ENCODE data around the gene MIDN. TPM values are rescaled to one million over a fixed set of nuclear protein-coding genes. Genes with fewer than 3 reads are reported as not detected.
"Not testable (repeated sequence)": the region's sequence is repeated elsewhere in the genome, so short reads cannot be mapped to it uniquely, and the experiment has no call there.

The MIDN gene
- polyA plus RNA-seq, 4 donors: 28.1 to 106 (median 33.0) TPM

DNA sequence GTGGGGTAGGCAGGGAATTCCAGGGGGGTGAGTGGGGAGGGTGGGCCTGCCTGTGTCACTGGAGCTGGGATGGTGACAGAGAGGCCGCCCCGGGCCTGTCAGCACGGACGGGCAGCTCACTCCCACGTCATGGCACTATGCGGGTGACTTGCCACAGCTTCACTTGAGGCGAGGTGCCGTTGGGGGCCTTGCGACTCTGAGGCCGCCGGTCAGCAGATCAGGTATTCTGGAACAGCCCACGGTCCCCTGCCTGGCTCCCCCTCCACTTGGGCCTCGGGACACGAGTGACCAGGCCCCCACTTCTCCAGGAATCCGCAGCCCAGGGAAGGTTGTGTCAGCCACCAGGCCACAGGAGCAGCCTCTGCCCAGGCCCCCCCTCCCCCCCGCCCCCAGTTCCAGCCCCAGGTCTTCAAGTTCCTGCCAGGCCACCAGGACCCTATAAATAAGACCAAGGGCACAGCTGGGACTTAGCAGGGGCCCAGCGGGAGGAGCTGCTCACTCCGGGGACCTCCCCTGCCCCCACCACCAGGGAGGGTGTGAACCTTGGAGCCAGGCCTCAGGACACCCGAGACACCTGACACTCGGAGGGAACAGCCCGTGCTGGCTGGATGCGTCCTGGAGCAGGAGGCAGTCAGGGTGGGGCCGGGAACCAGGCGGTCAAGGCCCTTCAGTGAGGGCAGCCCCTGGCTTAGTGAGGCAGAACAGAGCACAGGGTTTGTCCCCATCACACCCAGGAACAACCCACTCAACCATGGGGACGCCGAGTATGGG is 2.7 kb upstream of the MIDN start:
- WGBS, 3 donors: 50 to 72% (median 56%) methylated on average over 22 to 26 of the region's 26 CpGs
- Histone ChIP-seq H3K27me3 (ENCODE audit: control insufficient read depth in 3 of 3, insufficient read depth in 3 of 3, low read length in 3 of 3) (no peaks in the 10 kb centered on the region), H3K9me3 (ENCODE audit: control insufficient read depth in 2 of 2, insufficient read depth in 1 of 2, low read depth in 1 of 2, low read length in 1 of 2) (no peaks in the 10 kb centered on the region), H3K27ac (ENCODE audit: low read depth in 1 of 3, low read length in 2 of 3) (peak overlapping the region; percentile 86 to 97 (median 96)), H3K4me3 (ENCODE audit: low read depth in 1 of 3, low read length in 3 of 3) (peak overlapping the region in 2 of 3 donors; percentile 18 to 32), H3K36me3 (ENCODE audit: control insufficient read depth in 3 of 3, insufficient read depth in 2 of 3, low read depth in 1 of 3, low read length in 3 of 3) (peaks cover 0 to 42% (median 5%) of the 10 kb centered on the region in 3 donors), H3K4me1 (ENCODE audit: control insufficient read depth in 3 of 3, insufficient read depth in 2 of 3, low read depth in 1 of 3, low read length in 2 of 3) (peaks cover 0 to 64% (median 3%) of the 10 kb centered on the region in 3 donors)
- no peak for FAIRE-seq
- peak; percentile 92 to 94 for DNase-seq

DNA sequence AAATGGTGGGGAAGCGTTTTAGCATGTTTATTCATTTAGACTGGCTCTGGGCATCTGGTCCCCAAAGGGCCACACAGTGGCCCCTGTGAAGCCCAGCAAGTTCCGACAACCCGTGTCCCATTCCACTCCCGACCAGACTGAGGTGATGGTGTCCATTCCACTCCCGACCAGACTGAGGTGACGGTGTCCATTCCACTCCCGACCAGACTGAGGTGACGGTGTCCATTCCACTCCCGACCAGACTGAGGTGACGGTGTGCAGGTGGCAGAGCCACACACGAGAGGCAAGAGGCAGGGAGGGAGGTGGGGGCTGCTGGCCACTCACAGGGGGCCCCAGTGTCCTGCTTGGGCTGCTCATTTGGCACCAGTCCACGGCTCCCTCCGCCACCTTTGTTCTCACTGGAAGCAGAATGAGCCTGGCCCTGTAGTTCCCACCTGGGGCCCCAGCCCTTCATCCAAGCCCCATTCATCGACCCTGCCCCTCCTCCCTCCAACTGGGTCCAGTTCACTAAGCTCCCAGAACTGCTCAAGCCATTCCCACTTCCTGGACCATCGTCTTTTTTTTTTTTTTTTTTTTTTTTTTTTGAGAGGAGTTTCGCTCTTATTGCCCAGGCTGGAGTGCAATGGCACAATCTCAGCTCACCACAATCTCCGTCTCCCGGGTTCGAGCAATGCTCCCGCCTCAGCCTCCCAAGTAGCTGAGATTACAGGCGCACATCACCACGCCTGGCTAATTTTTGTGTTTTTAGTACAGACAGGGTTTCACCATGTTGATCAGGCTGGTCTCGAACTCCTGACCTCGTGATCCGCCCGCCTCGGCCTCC is 1.9 kb upstream of the MIDN start:
- WGBS, 3 donors: 53 to 72% (median 69%) methylated on average over 26 to 27 of the region's 27 CpGs

DNA sequence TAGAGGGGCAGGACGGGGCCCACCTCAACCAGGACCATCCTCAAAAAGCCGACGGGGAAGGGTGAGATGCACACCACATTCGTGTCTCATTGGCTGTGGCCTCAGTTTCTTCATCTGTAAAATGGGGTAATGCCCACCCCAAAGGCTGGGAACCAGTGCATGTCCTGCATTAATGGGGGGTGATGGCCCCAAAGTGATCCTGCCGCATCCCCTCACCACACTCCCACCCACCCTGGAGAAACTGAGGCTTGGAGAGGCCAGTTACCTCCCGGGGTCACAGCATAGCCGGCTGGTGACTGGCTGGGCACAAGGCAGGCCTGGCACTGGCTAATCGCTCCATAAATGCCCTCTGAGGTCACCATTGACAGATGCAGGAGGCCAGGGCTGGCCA is 640 bp upstream of the MIDN start:
- H3K4me1 ChIP-seq (ENCODE audit: control insufficient read depth in 3 of 3, insufficient read depth in 2 of 3, low read depth in 1 of 3, low read length in 2 of 3): peaks cover 0 to 49% (median 0%) of the 10 kb centered on the region in 3 donors
- H3K36me3 ChIP-seq (ENCODE audit: control insufficient read depth in 3 of 3, insufficient read depth in 2 of 3, low read depth in 1 of 3, low read length in 3 of 3): peaks cover 7 to 59% (median 8%) of the 10 kb centered on the region in 3 donors
- no peaks in the 10 kb centered on the region for H3K27me3 ChIP-seq (ENCODE audit: control insufficient read depth in 3 of 3, insufficient read depth in 3 of 3, low read length in 3 of 3)
- DNase-seq (no peak), FAIRE-seq (no peak)
- WGBS, 3 donors: 59 to 67% (median 64%) methylated on average over 7 to 8 of the region's 8 CpGs
- H3K4me3 ChIP-seq (ENCODE audit: low read depth in 1 of 3, low read length in 3 of 3): peak overlapping the region; percentile 18 to 94 (median 54)
- no peaks in the 10 kb centered on the region for H3K9me3 ChIP-seq (ENCODE audit: control insufficient read depth in 2 of 2, insufficient read depth in 1 of 2, low read depth in 1 of 2, low read length in 1 of 2)
- peak overlapping the region; percentile 96 to 98 (median 98) for H3K27ac ChIP-seq (ENCODE audit: low read depth in 1 of 3, low read length in 2 of 3)

More for the DNA sequence above, 1.9 kb upstream of the MIDN start:
- peaks cover 0 to 57% (median 0%) of the 10 kb centered on the region in 3 donors for H3K4me1 ChIP-seq (ENCODE audit: control insufficient read depth in 3 of 3, insufficient read depth in 2 of 3, low read depth in 1 of 3, low read length in 2 of 3)
- not testable (repeated sequence) for H3K27me3 ChIP-seq (ENCODE audit: control insufficient read depth in 3 of 3, insufficient read depth in 3 of 3, low read length in 3 of 3); H3K9me3 ChIP-seq (ENCODE audit: control insufficient read depth in 2 of 2, insufficient read depth in 1 of 2, low read depth in 1 of 2, low read length in 1 of 2); FAIRE-seq; H3K4me3 ChIP-seq (ENCODE audit: low read depth in 1 of 3, low read length in 3 of 3)
- H3K27ac ChIP-seq (ENCODE audit: low read depth in 1 of 3, low read length in 2 of 3): peak overlapping the region; percentile 77 to 97 (median 96)
- H3K36me3 ChIP-seq (ENCODE audit: control insufficient read depth in 3 of 3, insufficient read depth in 2 of 3, low read depth in 1 of 3, low read length in 3 of 3): peaks cover 2 to 50% (median 8%) of the 10 kb centered on the region in 3 donors
- peak in 1 of 2 donors; percentile 90 for DNase-seq

DNA sequence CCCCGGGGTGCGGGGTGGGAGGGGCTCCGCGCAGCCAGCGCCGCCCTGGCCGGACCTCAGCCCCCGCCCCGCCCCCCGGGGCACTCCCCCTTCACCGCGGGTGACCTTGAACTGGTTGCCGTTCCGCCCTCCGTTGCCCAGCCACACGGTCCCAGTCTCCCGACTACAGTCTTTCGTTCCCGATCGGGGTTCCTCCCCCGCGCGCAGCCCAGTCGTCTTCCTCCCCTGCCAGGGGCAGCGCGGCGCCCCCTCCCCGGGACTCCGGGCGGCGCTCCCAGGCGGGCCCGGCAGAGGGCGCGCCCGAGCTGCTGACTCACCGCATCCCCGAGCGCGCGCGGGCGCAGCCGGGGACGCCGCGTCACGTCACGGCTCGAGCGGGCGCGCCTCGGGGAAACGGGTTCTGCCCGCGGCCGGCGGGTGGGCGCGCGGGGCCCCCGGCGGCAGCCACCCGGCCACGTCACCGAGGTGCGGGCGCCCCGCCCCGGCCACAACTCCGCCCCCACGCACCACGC is 459 bp downstream of the MIDN start:
- Histone ChIP-seq H3K36me3 (ENCODE audit: control insufficient read depth in 3 of 3, insufficient read depth in 2 of 3, low read depth in 1 of 3, low read length in 3 of 3) (peaks cover 8 to 61% (median 9%) of the 10 kb centered on the region in 3 donors), H3K4me3 (ENCODE audit: low read depth in 1 of 3, low read length in 3 of 3) (peak overlapping the region; percentile 54 to 94 (median 60)), H3K9me3 (ENCODE audit: control insufficient read depth in 2 of 2, insufficient read depth in 1 of 2, low read depth in 1 of 2, low read length in 1 of 2) (no peaks in the 10 kb centered on the region), H3K4me1 (ENCODE audit: control insufficient read depth in 3 of 3, insufficient read depth in 2 of 3, low read depth in 1 of 3, low read length in 2 of 3) (peaks cover 1 to 46% (median 2%) of the 10 kb centered on the region in 3 donors), H3K27ac (ENCODE audit: low read depth in 1 of 3, low read length in 2 of 3) (peak overlapping the region; percentile 96 to 98 (median 98)), H3K27me3 (ENCODE audit: control insufficient read depth in 3 of 3, insufficient read depth in 3 of 3, low read length in 3 of 3) (no peaks in the 10 kb centered on the region)
- DNase-seq (peak; percentile 62 to 87), FAIRE-seq (no peak)
- WGBS, 3 donors: 0 to 1% (median 1%) methylated on average over 8 to 74 of the region's 74 CpGs

DNA sequence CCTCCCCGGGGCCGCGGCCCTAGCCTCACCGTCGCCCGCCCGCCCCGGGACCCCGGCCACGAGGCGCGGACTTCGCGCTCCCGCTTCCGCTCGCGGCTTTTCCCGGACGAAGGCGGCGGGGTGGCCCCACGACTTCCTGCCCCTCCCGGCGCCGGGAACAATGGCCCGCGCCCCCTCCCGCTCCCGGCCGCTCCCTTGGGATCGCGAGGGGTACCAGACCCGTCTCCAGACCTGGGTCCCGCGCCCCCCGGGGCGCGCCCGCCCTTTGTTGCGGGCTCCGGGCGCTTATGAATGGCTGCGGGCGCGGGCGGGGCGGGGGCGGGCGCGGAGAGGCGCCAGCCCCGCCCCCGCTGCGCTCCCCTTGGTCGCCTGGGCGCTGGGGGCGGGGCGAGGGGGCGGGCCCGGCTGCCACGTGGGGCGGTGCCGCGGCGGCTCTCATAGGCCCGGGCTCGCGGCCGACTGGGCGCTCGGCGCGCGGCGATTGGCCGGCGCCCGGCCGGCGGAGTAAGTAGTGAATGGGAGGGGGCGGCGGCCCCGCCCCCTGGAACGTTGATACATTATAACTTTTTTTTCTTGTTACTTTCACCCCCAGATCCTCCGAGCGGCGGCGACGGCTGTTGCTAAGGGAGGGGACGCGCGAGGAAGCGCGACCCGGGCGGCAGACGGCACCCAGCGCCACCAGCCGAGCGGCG is 1.1 kb downstream of the MIDN start:
- DNase-seq (peak; percentile 94 to 98), FAIRE-seq (no peak)
- Histone ChIP-seq H3K36me3 (ENCODE audit: control insufficient read depth in 3 of 3, insufficient read depth in 2 of 3, low read depth in 1 of 3, low read length in 3 of 3) (peaks cover 8 to 61% (median 13%) of the 10 kb centered on the region in 3 donors), H3K27me3 (ENCODE audit: control insufficient read depth in 3 of 3, insufficient read depth in 3 of 3, low read length in 3 of 3) (no peaks in the 10 kb centered on the region), H3K4me3 (ENCODE audit: low read depth in 1 of 3, low read length in 3 of 3) (peak overlapping the region; percentile 90 to 98 (median 94)), H3K9me3 (ENCODE audit: control insufficient read depth in 2 of 2, insufficient read depth in 1 of 2, low read depth in 1 of 2, low read length in 1 of 2) (no peaks in the 10 kb centered on the region), H3K4me1 (ENCODE audit: control insufficient read depth in 3 of 3, insufficient read depth in 2 of 3, low read depth in 1 of 3, low read length in 2 of 3) (peaks cover 2 to 44% (median 7%) of the 10 kb centered on the region in 3 donors), H3K27ac (ENCODE audit: low read depth in 1 of 3, low read length in 2 of 3) (peak overlapping the region; percentile 96 to 98 (median 98))
- 0 to 2% (median 0%) methylated on average over 12 to 102 of the region's 102 CpGs for whole genome bisulfite sequencing, 3 donors

DNA sequence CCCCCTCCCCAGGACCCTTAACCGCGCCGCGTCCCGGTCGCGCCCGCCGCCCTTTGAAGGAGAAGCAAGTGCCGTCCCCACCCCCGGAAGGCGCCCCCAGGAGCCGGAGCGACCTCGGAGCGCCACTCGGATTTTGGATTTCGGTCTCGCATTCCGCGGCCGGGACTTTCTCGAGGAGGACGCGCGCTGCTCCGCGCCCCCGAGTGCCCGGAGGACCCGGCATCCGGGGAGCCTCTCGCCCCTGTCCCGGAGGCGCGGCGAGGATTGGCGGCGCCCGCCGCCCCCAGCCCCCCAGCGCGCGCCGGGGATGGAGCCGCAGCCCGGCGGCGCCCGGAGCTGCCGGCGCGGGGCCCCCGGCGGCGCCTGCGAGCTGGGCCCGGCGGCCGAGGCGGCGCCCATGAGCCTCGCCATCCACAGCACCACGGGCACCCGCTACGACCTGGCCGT is 1.6 kb downstream of the MIDN start:
- H3K27ac ChIP-seq (ENCODE audit: low read depth in 1 of 3, low read length in 2 of 3): peak overlapping the region; percentile 86 to 96 (median 90)
- WGBS, 3 donors: 0% methylated on average over 45 to 67 of the region's 67 CpGs
- peaks cover 8 to 61% (median 19%) of the 10 kb centered on the region in 3 donors for H3K36me3 ChIP-seq (ENCODE audit: control insufficient read depth in 3 of 3, insufficient read depth in 2 of 3, low read depth in 1 of 3, low read length in 3 of 3)
- H3K4me1 ChIP-seq (ENCODE audit: control insufficient read depth in 3 of 3, insufficient read depth in 2 of 3, low read depth in 1 of 3, low read length in 2 of 3): peaks cover 2 to 44% (median 9%) of the 10 kb centered on the region in 3 donors
- FAIRE-seq (no peak), DNase-seq (no peak)
- no peaks in the 10 kb centered on the region for H3K9me3 ChIP-seq (ENCODE audit: control insufficient read depth in 2 of 2, insufficient read depth in 1 of 2, low read depth in 1 of 2, low read length in 1 of 2)
- H3K4me3 ChIP-seq (ENCODE audit: low read depth in 1 of 3, low read length in 3 of 3): peak overlapping the region; percentile 90 to 98 (median 94)
- H3K27me3 ChIP-seq (ENCODE audit: control insufficient read depth in 3 of 3, insufficient read depth in 3 of 3, low read length in 3 of 3): no peaks in the 10 kb centered on the region

DNA sequence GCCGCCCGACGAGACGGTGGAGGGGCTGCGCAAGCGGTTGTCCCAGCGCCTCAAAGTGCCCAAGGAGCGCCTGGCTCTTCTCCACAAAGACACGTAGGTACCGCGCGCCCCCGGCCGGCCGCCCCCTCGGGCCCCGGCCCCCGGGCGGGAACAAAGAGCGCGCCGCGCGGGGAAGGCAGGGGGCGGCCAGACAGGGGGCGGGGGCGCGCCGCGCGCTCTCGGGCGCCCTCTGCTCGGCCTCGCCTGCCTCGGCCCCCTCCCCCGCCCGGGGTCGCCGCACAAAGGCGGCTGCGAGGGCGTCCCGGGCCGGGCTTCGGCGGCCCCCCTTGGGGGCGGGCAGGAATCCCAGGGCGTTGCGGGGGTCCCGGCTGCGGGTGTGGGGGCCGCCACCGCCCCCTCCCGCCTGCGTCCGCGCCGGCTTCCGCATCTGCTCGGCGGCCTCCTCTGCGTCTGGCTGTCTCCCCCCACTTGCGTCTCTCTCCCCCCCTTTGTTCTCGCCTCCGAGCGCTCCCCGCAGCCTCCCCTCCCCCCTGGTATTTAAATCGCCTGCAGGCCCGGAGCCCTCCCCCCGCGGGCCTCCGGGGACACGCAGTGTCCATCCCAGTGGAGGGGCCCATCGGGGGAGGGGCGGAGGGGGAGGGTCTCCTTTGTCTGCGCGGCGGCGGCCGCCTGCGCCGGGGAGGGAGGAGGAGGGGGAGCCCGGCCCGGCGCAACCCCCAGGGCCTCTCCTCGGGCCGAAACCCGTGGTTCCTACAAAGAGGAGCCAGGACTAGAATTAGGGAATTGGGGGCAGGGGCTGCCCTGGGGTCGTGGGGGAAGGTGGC is 2.3 kb downstream of the MIDN start:
- DNase-seq (peak; percentile 52 to 72), FAIRE-seq (no peak)
- 1 to 2% (median 1%) methylated on average over 35 to 90 of the region's 90 CpGs for WGBS, 3 donors
- Histone ChIP-seq H3K4me3 (ENCODE audit: low read depth in 1 of 3, low read length in 3 of 3) (peak overlapping the region; percentile 90 to 98 (median 94)), H3K27me3 (ENCODE audit: control insufficient read depth in 3 of 3, insufficient read depth in 3 of 3, low read length in 3 of 3) (no peaks in the 10 kb centered on the region), H3K27ac (ENCODE audit: low read depth in 1 of 3, low read length in 2 of 3) (peak overlapping the region; percentile 90 to 97 (median 96)), H3K9me3 (ENCODE audit: control insufficient read depth in 2 of 2, insufficient read depth in 1 of 2, low read depth in 1 of 2, low read length in 1 of 2) (no peaks in the 10 kb centered on the region), H3K36me3 (ENCODE audit: control insufficient read depth in 3 of 3, insufficient read depth in 2 of 3, low read depth in 1 of 3, low read length in 3 of 3) (peaks cover 15 to 61% (median 26%) of the 10 kb centered on the region in 3 donors), H3K4me1 (ENCODE audit: control insufficient read depth in 3 of 3, insufficient read depth in 2 of 3, low read depth in 1 of 3, low read length in 2 of 3) (peaks cover 2 to 44% (median 9%) of the 10 kb centered on the region in 3 donors)
